NCI-H2196 treated with DMSO at 0.1 percent for 48 hours (cell line): ENCODE data around the gene MRPL33.

Experiments
- DNase-seq: peaks from one replicate; lab custom pipeline; 2025; ENCODE audit not compliant: unreplicated experiment; lab: John Stamatoyannopoulos, UW

Gene MRPL33

GRCh38 chr2:27771548-27772335 is at the start of gene MRPL33:
MRPL33 (plus strand) TSS chr2:27771719; CDS start chr2:27771778, 59 bp downstream.
- peak; percentile 87 for DNase-seq

GRCh38 chr2:27721884-27722485 is 49.5 kb upstream of the MRPL33 start:
- no peak for DNase-seq

- DNase-seq, result peak; percentile 31
Observed at GRCh38 chr2:27723372-27724144, 48.0 kb upstream of the MRPL33 start.

GRCh38 chr2:27724191-27724590 is 47.3 kb upstream of the MRPL33 start:
- DNase-seq, result no peak

- no peak for DNase-seq
Observed at GRCh38 chr2:27724905-27725701, 46.4 kb upstream of the MRPL33 start.

GRCh38 chr2:27727257-27727656 is 44.3 kb upstream of the MRPL33 start:
- no peak for DNase-seq

- no peak for DNase-seq
Observed at GRCh38 chr2:27728081-27728858, 43.2 kb upstream of the MRPL33 start.

GRCh38 chr2:27729198-27729597 is 42.3 kb upstream of the MRPL33 start:
- no peak for DNase-seq

GRCh38 chr2:27729614-27730013 is 41.9 kb upstream of the MRPL33 start:
- DNase-seq, result no peak

- DNase-seq, result no peak
Observed at GRCh38 chr2:27730261-27730662, 41.3 kb upstream of the MRPL33 start.

GRCh38 chr2:27730980-27731691 is 40.4 kb upstream of the MRPL33 start:
- DNase-seq, result no peak

GRCh38 chr2:27734305-27734704 is 37.2 kb upstream of the MRPL33 start:
- no peak for DNase-seq

GRCh38 chr2:27735263-27735904 is 36.1 kb upstream of the MRPL33 start:
- no peak for DNase-seq

GRCh38 chr2:27736031-27736889 is 35.3 kb upstream of the MRPL33 start:
- DNase-seq, result no peak

- no peak for DNase-seq
Observed at GRCh38 chr2:27736890-27737204, 34.7 kb upstream of the MRPL33 start.

- no peak for DNase-seq
Observed at GRCh38 chr2:27737676-27738348, 33.7 kb upstream of the MRPL33 start.

- no peak for DNase-seq
Observed at GRCh38 chr2:27738349-27739057, 33.0 kb upstream of the MRPL33 start.
